H1 (cell line): ENCODE measurements around the gene TGFA. TPM values are rescaled to one million over a fixed set of nuclear protein-coding genes. Genes with fewer than 3 reads are reported as not detected.

Source experiments
- CTCF ChIA-PET: fragments of 300-600 bp; sonication (Branson Sonifier 250); formaldehyde crosslinking; loops from one replicate; lab custom pipeline; 2021; ENCODE audit not compliant: partially characterized antibody; lab: Charles Lee
- POLR2A ChIA-PET: fragments of 300-600 bp; sonication (Branson Sonifier 250); formaldehyde crosslinking; loops from one replicate; lab custom pipeline; 2021; ENCODE audit warnings: inconsistent platforms; ENCODE audit not compliant: partially characterized antibody; lab: Charles Lee
- DNase-seq, 2 experiments: peaks; one replicate each; pipeline versions ENCODE4 v3.0.0 to v3.0.0-alpha.2; 2010 to 2022; ENCODE audit warnings: low spot score in 2 of 2, low read depth in 1 of 2, mixed read lengths in 1 of 2
- FAIRE-seq: peaks from 2 replicates; lab custom pipeline; 2011; peaks lifted over from hg19 to GRCh38; lab: Jason Lieb, UNC
- H2AFZ ChIP-seq: 2 replicates; pipeline ENCODE4 v1.8.1; 2012; ENCODE audit warnings: low read length, inconsistent platforms
- H2AK5ac ChIP-seq: 2 replicates; pipeline ENCODE4 v1.6.1; 2013; ENCODE audit warnings: low read depth, low read length
- H2BK120ac ChIP-seq: replicated peaks from 2 replicates; pipeline ENCODE3; 2013; ENCODE audit warnings: low read depth, low read length, inconsistent platforms
- H2BK12ac ChIP-seq: 2 replicates; pipeline ENCODE4 v1.6.1; 2013; ENCODE audit warnings: low read depth, low read length
- H2BK15ac ChIP-seq: 2 replicates; pipeline ENCODE4 v1.6.1; 2013; ENCODE audit warnings: low read length
- H2BK20ac ChIP-seq: 2 replicates; pipeline ENCODE4 v1.6.1; 2013; ENCODE audit warnings: low read length
- H2BK5ac ChIP-seq: 2 replicates; pipeline ENCODE4 v1.6.1; 2013; ENCODE audit warnings: low read depth, low read length
- H3K14ac ChIP-seq: 2 replicates; pipeline ENCODE4 v1.6.1; 2013; ENCODE audit warnings: inconsistent platforms; ENCODE audit not compliant: insufficient read length
- H3K18ac ChIP-seq: 2 replicates; pipeline ENCODE4 v1.6.1; 2013; ENCODE audit warnings: low read length; ENCODE audit errors: extremely low read depth
- H3K23ac ChIP-seq: 2 replicates; pipeline ENCODE4 v1.6.1; 2013; ENCODE audit warnings: inconsistent platforms; ENCODE audit not compliant: insufficient read length
- H3K23me2 ChIP-seq: 2 replicates; pipeline ENCODE4 v1.6.1; 2013; ENCODE audit warnings: low read depth, low read length
- H3K27ac ChIP-seq: 2 replicates; pipeline ENCODE4 v1.6.1; 2011; ENCODE audit warnings: low read depth, low read length, inconsistent platforms
- H3K27me3 ChIP-seq, 4 experiments: replicated peaks in 1 of 4; 1 replicate in 1 of 4; 2 replicates in 3 of 4; pipeline versions ENCODE4 v1.6.1 to v1.8.1; 2011 to 2013; ENCODE audit warnings: low read length in 3 of 4, mild to moderate bottlenecking in 3 of 4, inconsistent platforms in 2 of 4, mixed read lengths in 2 of 4, moderate library complexity in 1 of 4; ENCODE audit not compliant: control insufficient read depth in 3 of 4, insufficient read depth in 3 of 4; ENCODE audit errors: extremely low read depth in 1 of 4
- H3K36me3 ChIP-seq, 4 experiments: 2 replicates each; pipeline versions ENCODE4 v1.6.1 to v1.8.1; 2011 to 2013; ENCODE audit warnings: mild to moderate bottlenecking in 4 of 4, low read length in 3 of 4, moderate library complexity in 2 of 4, control low read depth in 1 of 4, inconsistent platforms in 1 of 4; ENCODE audit not compliant: insufficient read depth in 4 of 4, control insufficient read depth in 2 of 4
- H3K4ac ChIP-seq: replicated peaks from 2 replicates; pipeline ENCODE3; 2013; ENCODE audit warnings: low read length, low read depth, mixed read lengths, inconsistent platforms; ENCODE audit not compliant: insufficient read length
- H3K4me1 ChIP-seq, 4 experiments: replicated peaks in 1 of 4; 1 replicate in 1 of 4; 2 replicates in 3 of 4; pipeline versions ENCODE4 v1.6.1 to v1.8.1; 2011 to 2013; ENCODE audit warnings: low read length in 3 of 4, inconsistent platforms in 2 of 4, mixed read lengths in 1 of 4; ENCODE audit not compliant: insufficient read depth in 4 of 4, control insufficient read depth in 3 of 4
- H3K4me2 ChIP-seq, 2 experiments: 2 replicates each; pipeline versions ENCODE4 v1.6.1 to v1.8.1; 2011 to 2013; ENCODE audit warnings: low read depth in 2 of 2, low read length in 2 of 2, control low read depth in 1 of 2, inconsistent platforms in 1 of 2, mild to moderate bottlenecking in 1 of 2; ENCODE audit not compliant: insufficient read depth in 1 of 2
- H3K4me3 ChIP-seq, 4 experiments: fragments of 200-600, 300-600 bp in 1 of 4; sonication (generic), shearing (Covaris generic), sonication (Bioruptor Twin) in 1 of 4; 2 replicates each; pipeline versions ENCODE4 v1.5.1 to v1.8.1; 2011 to 2016; ENCODE audit warnings: low read length in 4 of 4, low read depth in 3 of 4, control low read depth in 2 of 4, inconsistent platforms in 2 of 4, mild to moderate bottlenecking in 2 of 4, mixed read lengths in 1 of 4, moderate library complexity in 1 of 4; ENCODE audit not compliant: insufficient read depth in 2 of 4; ENCODE audit errors: extremely low read depth in 1 of 4
- H3K56ac ChIP-seq: replicated peaks from 2 replicates; pipeline ENCODE3; 2013; ENCODE audit warnings: low read depth, mild to moderate bottlenecking, mixed read lengths, low read length, inconsistent platforms; ENCODE audit not compliant: insufficient read length
- H3K79me1 ChIP-seq: 2 replicates; pipeline ENCODE4 v1.6.1; 2013; ENCODE audit warnings: low read depth, low read length, control low read depth
- H3K79me2 ChIP-seq, 2 experiments: 2 replicates each; pipeline versions ENCODE4 v1.6.1 to v1.8.1; 2012 to 2013; ENCODE audit warnings: low read length in 2 of 2, mild to moderate bottlenecking in 2 of 2, inconsistent platforms in 1 of 2; ENCODE audit not compliant: insufficient read depth in 2 of 2, control insufficient read depth in 1 of 2
- H3K9ac ChIP-seq, 4 experiments: replicated peaks in 1 of 4; 1 replicate in 1 of 4; 2 replicates in 3 of 4; pipeline versions ENCODE4 v1.6.1 to v1.8.1; 2011 to 2013; ENCODE audit warnings: low read depth in 3 of 4, low read length in 3 of 4, control low read depth in 2 of 4, mild to moderate bottlenecking in 2 of 4, moderate library complexity in 2 of 4, inconsistent platforms in 1 of 4; ENCODE audit errors: extremely low read depth in 1 of 4
- H3K9me3 ChIP-seq, 2 experiments: 2 replicates each; pipeline versions ENCODE4 v1.6.1 to v1.8.1; 2012 to 2013; ENCODE audit warnings: mild to moderate bottlenecking in 2 of 2, moderate library complexity in 2 of 2, control low read depth in 1 of 2, inconsistent platforms in 1 of 2, low read depth in 1 of 2, low read length in 1 of 2, mixed read lengths in 1 of 2; ENCODE audit not compliant: insufficient read depth in 2 of 2
- H4K20me1 ChIP-seq, 2 experiments: replicated peaks in 1 of 2; 2 replicates each; pipeline versions ENCODE3 to v1.8.1; 2011 to 2013; ENCODE audit warnings: inconsistent platforms in 2 of 2, low read length in 2 of 2, mild to moderate bottlenecking in 1 of 2; ENCODE audit not compliant: insufficient read depth in 2 of 2, control insufficient read depth in 1 of 2
- H4K5ac ChIP-seq: 2 replicates; pipeline ENCODE4 v1.6.1; 2013; ENCODE audit warnings: low read length, low read depth, mixed read lengths, inconsistent platforms; ENCODE audit not compliant: insufficient read length
- H4K8ac ChIP-seq: 2 replicates; pipeline ENCODE4 v1.8.0; 2013; ENCODE audit warnings: mild to moderate bottlenecking, moderate library complexity, low read length, inconsistent platforms; ENCODE audit not compliant: insufficient read depth; ENCODE audit errors: extremely low read depth
- H4K91ac ChIP-seq: replicated peaks from 2 replicates; pipeline ENCODE3; 2013; ENCODE audit warnings: low read length, mixed read lengths, inconsistent platforms; ENCODE audit not compliant: insufficient read length
- PHF8 ChIP-seq: fragments of 200-600 bp; sonication (generic); conservative IDR thresholded peaks from 2 replicates; pipeline ENCODE4 v1.7.1; 2012; ENCODE audit warnings: low read depth, mild to moderate bottlenecking, inconsistent platforms, low read length, moderate library complexity
- TBP ChIP-seq: IDR thresholded peaks from 2 replicates; pipeline ENCODE4 v1.6.1; 2011; ENCODE audit warnings: low read depth, low read length, improper control_type of control experiment
- USF2 ChIP-seq: IDR thresholded peaks from 2 replicates; pipeline ENCODE4 v1.6.1; 2011; ENCODE audit warnings: low read length, improper control_type of control experiment
- WGBS, 2 experiments: shearing (Covaris generic) in 1 of 2; methylation state at CpG; one replicate each; pipeline versions ENCODE4 v1.1.6 to v1.1.7; 2013 to 2015; ENCODE audit warnings: low lambda C conversion rate in 2 of 2, mixed read lengths in 2 of 2, inconsistent platforms in 1 of 2, low coverage in 1 of 2, missing lambda C conversion rate in 1 of 2; ENCODE audit not compliant: insufficient replicate concordance in 2 of 2, insufficient coverage in 1 of 2, insufficient read length in 1 of 2; ENCODE audit errors: extremely low coverage in 1 of 2, missing lambda C conversion rate in 1 of 2; 5-methylcytosine and 5-hydroxymethylcytosine counted together
- polyA plus RNA-seq, 7 experiments: library from polyadenylated mRNA; depleted of rRNA in 3 of 7; stranded (reverse) in 5 of 7; unstranded in 2 of 7; fragments of >200 nt in 5 of 7; fragments of 200-250 nt in 2 of 7; gene quantifications; 1 replicate in 5 of 7; 2 replicates in 1 of 7; 4 replicates in 1 of 7; pipeline versions ENCODE4 v1.2.1 to v1.2.3, GENCODE V29; 2011 to 2013; ENCODE audit warnings: missing spikeins in 2 of 7, mixed read lengths in 2 of 7
- total RNA-seq: library from RNA; stranded (reverse); fragmentation: NEBNext Ultra II Directional; extraction: Animal tissue kit (Norgen Biotek cat#: 25700); gene quantifications from 2 replicates; pipeline ENCODE4 v1.2.1, GENCODE V29; 2021

Gene TGFA
- total and polyA plus RNA-seq, 2 of the 8 experiments (the other 6 are each of a cell fraction or from before 2014, with no cell fraction given) = 1.8 to 3.7 TPM

- H3K23ac ChIP-seq = no peak overlapping the region
Measured at GRCh38 chr2:70479816-70480215, 73.8 kb downstream of the TGFA start.

More at GRCh38 chr2:70479816-70480215, 73.8 kb downstream of the TGFA start:
- no peak overlapping the region for H2BK5ac ChIP-seq
- H3K27ac ChIP-seq = no peak overlapping the region
- no peaks in the 10 kb centered on the region for H3K79me2 ChIP-seq
- H4K8ac ChIP-seq = no peak overlapping the region
- no peaks in the 10 kb centered on the region; a peak in 2 of 7 replicates for H3K27me3 ChIP-seq
- H3K79me1 ChIP-seq = no peaks in the 10 kb centered on the region
- peaks cover 0 to 2% (median under 1%) of the 10 kb centered on the region in 4 experiments; a peak in 4 of 7 replicates for H3K4me1 ChIP-seq
- no peak overlapping the region for H3K56ac ChIP-seq
- H4K20me1 ChIP-seq = no peaks in the 10 kb centered on the region
- no peak overlapping the region for H2BK12ac ChIP-seq
- peaks cover 3% of the 10 kb centered on the region in 2 experiments; a peak in 2 of 4 replicates for H3K9me3 ChIP-seq
- 0 out of 2 replicates have a peak overlapping the region, but pooled peaks have one; percentile 96 for H2AK5ac ChIP-seq
- TF ChIP-seq PHF8 (no peak), USF2 (no peak), TBP (no peak)
- TF ChIP-seq, all 59 proteins: peak for 0
- Histone ChIP-seq H4K5ac (no peak overlapping the region), H3K23me2 (no peaks in the 10 kb centered on the region; the same call in 1 of the 2 replicates), H3K36me3 (no peaks in the 10 kb centered on the region), H3K4me2 (no peak overlapping the region), H2BK15ac (no peak overlapping the region), H3K18ac (no peak overlapping the region), H2BK120ac (no peak overlapping the region), H3K9ac (no peak overlapping the region), H2BK20ac (no peak overlapping the region), H3K14ac (no peak overlapping the region), H2AFZ (no peak overlapping the region), H3K4me3 (no peak overlapping the region), H4K91ac (no peak overlapping the region), H3K4ac (no peak overlapping the region)
- CTCF ChIA-PET = interaction anchor here (0.6 to 1.6 kb wide), 3 partner anchors 18 to 108 kb away, joined by 3 read pairs; no protein-coding TSS in a partner anchor
- WGBS, 2 experiments = 88% methylated on average over 3 of the region's 3 CpGs; no CpG with 5 or more reads in 1 of the 2 experiments
- POLR2A ChIA-PET = no interaction called here
- DNase-seq (no peak), FAIRE-seq (no peak)
